GM12874 (cell line): ENCODE results near the gene PTPRC.

Source experiments
- CTCF ChIP-seq: IDR thresholded peaks from 2 replicates; pipeline ENCODE4 v1.5.1; 2011; ENCODE audit warnings: low read depth, mild to moderate bottlenecking, control low read depth, low read length, moderate library complexity; ENCODE audit not compliant: insufficient read depth

Gene PTPRC

GRCh38 chr1:198729195-198729863 lies 90.5 kb downstream of the PTPRC start:
- no peak for TF ChIP-seq CTCF

- no peak for TF ChIP-seq CTCF
Measured at GRCh38 chr1:198730952-198731351, 92.1 kb downstream of the PTPRC start.

GRCh38 chr1:198734323-198735008 lies 95.6 kb downstream of the PTPRC start:
- TF ChIP-seq CTCF: no peak

- no peak for TF ChIP-seq CTCF
Measured at GRCh38 chr1:198741744-198742143, 102.9 kb downstream of the PTPRC start.

GRCh38 chr1:198747127-198747526 lies 108.3 kb downstream of the PTPRC start:
- TF ChIP-seq CTCF: no peak

GRCh38 chr1:198749279-198749678 lies 110.4 kb downstream of the PTPRC start:
- TF ChIP-seq CTCF: no peak

GRCh38 chr1:198750081-198750480 lies 111.2 kb downstream of the PTPRC start:
- TF ChIP-seq CTCF: no peak
